ENCODE measurements around the gene WAPL. TPM values are rescaled to one million over a fixed set of nuclear protein-coding genes. Genes with fewer than 3 reads are reported as not detected.
A peak's percentile ranks its signal among the peaks of the same experiment; 100 is the strongest.

The WAPL gene
- total RNA-seq, 1 donor from 2014 or later = 79.4 TPM

DNA sequence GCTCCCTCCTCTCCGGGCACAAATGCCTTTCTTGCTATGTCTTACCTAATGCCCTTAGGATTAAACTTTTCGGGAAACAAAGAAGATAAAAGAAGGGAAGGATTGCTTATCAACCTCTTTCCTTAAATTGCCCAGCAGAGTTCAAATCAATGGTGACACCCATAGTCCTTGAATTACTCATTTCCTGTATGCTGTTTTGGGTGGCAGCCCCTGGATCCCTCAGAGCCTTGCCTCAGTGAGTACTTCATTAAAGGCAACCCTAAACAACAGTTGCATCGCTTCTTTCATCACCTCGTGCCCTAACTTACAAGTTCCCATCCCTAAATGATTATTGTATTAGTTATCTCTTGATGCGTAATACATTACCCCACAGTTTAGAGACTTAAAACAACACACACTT is 31.6 kb upstream of the WAPL start:
- no peaks in the 10 kb centered on the region for H3K36me3 ChIP-seq
- Mint-ChIP-seq H3K27me3 (ENCODE audit: insufficient read depth, low read depth) (peaks cover 5% of the 10 kb centered on the region), H3K4me3 (no peak overlapping the region), H3K9me3 (no peaks in the 10 kb centered on the region), H3K27ac (peak overlapping the region; percentile 3), H3K36me3 (no peaks in the 10 kb centered on the region), H3K4me1 (no peaks in the 10 kb centered on the region)
- no peaks in the 10 kb centered on the region for H3K9me3 ChIP-seq (ENCODE audit: low read depth)
- no peak overlapping the region for H3K9ac ChIP-seq
- no peaks in the 10 kb centered on the region for H3F3A ChIP-seq (ENCODE audit: low read depth)
- H2AFZ ChIP-seq (replicated peaks) = no peak overlapping the region
- H3K4me1 ChIP-seq = no peaks in the 10 kb centered on the region
- H3K27ac ChIP-seq = no peak overlapping the region
- TF ChIP-seq EZH2 (IDR thresholded peaks at IDR 0.05) (no peak), EZH2phosphoT487 (IDR thresholded peaks at IDR 0.05) (no peak)
- TF ChIP-seq, protein P1, sequence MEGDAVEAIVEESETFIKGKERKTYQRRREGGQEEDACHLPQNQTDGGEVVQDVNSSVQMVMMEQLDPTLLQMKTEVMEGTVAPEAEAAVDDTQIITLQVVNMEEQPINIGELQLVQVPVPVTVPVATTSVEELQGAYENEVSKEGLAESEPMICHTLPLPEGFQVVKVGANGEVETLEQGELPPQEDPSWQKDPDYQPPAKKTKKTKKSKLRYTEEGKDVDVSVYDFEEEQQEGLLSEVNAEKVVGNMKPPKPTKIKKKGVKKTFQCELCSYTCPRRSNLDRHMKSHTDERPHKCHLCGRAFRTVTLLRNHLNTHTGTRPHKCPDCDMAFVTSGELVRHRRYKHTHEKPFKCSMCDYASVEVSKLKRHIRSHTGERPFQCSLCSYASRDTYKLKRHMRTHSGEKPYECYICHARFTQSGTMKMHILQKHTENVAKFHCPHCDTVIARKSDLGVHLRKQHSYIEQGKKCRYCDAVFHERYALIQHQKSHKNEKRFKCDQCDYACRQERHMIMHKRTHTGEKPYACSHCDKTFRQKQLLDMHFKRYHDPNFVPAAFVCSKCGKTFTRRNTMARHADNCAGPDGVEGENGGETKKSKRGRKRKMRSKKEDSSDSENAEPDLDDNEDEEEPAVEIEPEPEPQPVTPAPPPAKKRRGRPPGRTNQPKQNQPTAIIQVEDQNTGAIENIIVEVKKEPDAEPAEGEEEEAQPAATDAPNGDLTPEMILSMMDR (IDR thresholded peaks at IDR 0.05) = no peak
- H3K27me3 ChIP-seq = no peaks in the 10 kb centered on the region
- no peak for DNase-seq (ENCODE audit: low spot score)
- no peak overlapping the region for H3K4me3 ChIP-seq
- no peak overlapping the region for H3K4me2 ChIP-seq
- H4K20me1 ChIP-seq (ENCODE audit: low read depth) = no peaks in the 10 kb centered on the region
- H3K79me2 ChIP-seq (ENCODE audit: low read depth) = no peaks in the 10 kb centered on the region

DNA sequence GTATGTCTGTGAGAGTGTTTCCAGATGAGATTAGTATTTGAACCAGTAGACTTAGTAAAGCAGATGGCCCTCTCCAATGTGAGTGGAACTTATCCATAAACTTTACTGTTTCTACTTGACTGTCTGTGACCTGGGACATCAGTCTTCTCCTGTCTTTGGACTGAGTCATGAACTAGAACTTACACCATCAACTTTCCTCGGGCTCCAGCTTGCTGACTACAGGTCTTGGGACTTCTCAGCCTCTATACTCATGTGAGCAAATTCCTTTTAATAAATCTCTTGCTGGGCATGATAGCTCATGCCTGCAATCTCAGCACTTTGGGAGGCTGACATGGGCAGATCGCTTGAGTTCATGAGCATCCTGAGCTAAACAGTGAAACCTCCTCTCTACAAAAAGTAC is 25.7 kb upstream of the WAPL start:
- no peak overlapping the region for H3K4me2 ChIP-seq
- H3K9me3 ChIP-seq (ENCODE audit: low read depth) = no peaks in the 10 kb centered on the region
- H3F3A ChIP-seq (ENCODE audit: low read depth) = no peaks in the 10 kb centered on the region
- no peaks in the 10 kb centered on the region for H3K4me1 ChIP-seq
- TF ChIP-seq EZH2phosphoT487 (IDR thresholded peaks at IDR 0.05) (no peak), EZH2 (IDR thresholded peaks at IDR 0.05) (no peak)
- TF ChIP-seq, protein P1 (IDR thresholded peaks at IDR 0.05) = no peak
- H3K9ac ChIP-seq = no peak overlapping the region
- Mint-ChIP-seq H3K4me3 (no peak overlapping the region), H3K27ac (no peak overlapping the region), H3K9me3 (no peaks in the 10 kb centered on the region), H3K36me3 (no peaks in the 10 kb centered on the region), H3K27me3 (ENCODE audit: insufficient read depth, low read depth) (peaks cover under 1% of the 10 kb centered on the region), H3K4me1 (no peaks in the 10 kb centered on the region)
- DNase-seq (ENCODE audit: low spot score) = no peak
- H2AFZ ChIP-seq (replicated peaks) = no peak overlapping the region
- H3K27ac ChIP-seq = no peak overlapping the region
- H3K79me2 ChIP-seq (ENCODE audit: low read depth) = no peaks in the 10 kb centered on the region
- no peaks in the 10 kb centered on the region for H4K20me1 ChIP-seq (ENCODE audit: low read depth)
- H3K4me3 ChIP-seq = no peak overlapping the region
- no peaks in the 10 kb centered on the region for H3K36me3 ChIP-seq
- no peaks in the 10 kb centered on the region for H3K27me3 ChIP-seq

GRCh38 chr10:86545101-86545500 is 23.5 kb upstream of the WAPL start:
- no peaks in the 10 kb centered on the region for H3K36me3 ChIP-seq
- no peaks in the 10 kb centered on the region for H3K27me3 ChIP-seq
- H3K9me3 ChIP-seq (ENCODE audit: low read depth) = no peaks in the 10 kb centered on the region
- no peaks in the 10 kb centered on the region for H3K4me1 ChIP-seq
- Mint-ChIP-seq H3K36me3 (no peaks in the 10 kb centered on the region), H3K27ac (no peak overlapping the region), H3K4me3 (no peak overlapping the region), H3K27me3 (ENCODE audit: insufficient read depth, low read depth) (no peaks in the 10 kb centered on the region), H3K9me3 (no peaks in the 10 kb centered on the region), H3K4me1 (no peaks in the 10 kb centered on the region)
- H3K79me2 ChIP-seq (ENCODE audit: low read depth) = no peaks in the 10 kb centered on the region
- no peak overlapping the region for H3K9ac ChIP-seq
- TF ChIP-seq, protein P1 (IDR thresholded peaks at IDR 0.05) = no peak
- no peak for TF ChIP-seq EZH2phosphoT487 (IDR thresholded peaks at IDR 0.05)
- no peak for TF ChIP-seq EZH2 (IDR thresholded peaks at IDR 0.05)
- H3K4me3 ChIP-seq = no peak overlapping the region
- no peaks in the 10 kb centered on the region for H4K20me1 ChIP-seq (ENCODE audit: low read depth)
- DNase-seq (ENCODE audit: low spot score) = no peak
- no peak overlapping the region for H3K4me2 ChIP-seq
- H2AFZ ChIP-seq (replicated peaks) = no peak overlapping the region
- no peak overlapping the region for H3K27ac ChIP-seq
- H3F3A ChIP-seq (ENCODE audit: low read depth) = no peaks in the 10 kb centered on the region
